ENCODE measurements around the gene ANAPC1. TPM values are rescaled to one million over a fixed set of nuclear protein-coding genes. Genes with fewer than 3 reads are reported as not detected.
"Not testable (repeated sequence)": the region's sequence is repeated elsewhere in the genome, so short reads cannot be mapped to it uniquely, and the experiment has no call there.

ANAPC1 gene
- total RNA-seq, 2 donors from 2014 or later, result 73.3 to 146 TPM

DNA sequence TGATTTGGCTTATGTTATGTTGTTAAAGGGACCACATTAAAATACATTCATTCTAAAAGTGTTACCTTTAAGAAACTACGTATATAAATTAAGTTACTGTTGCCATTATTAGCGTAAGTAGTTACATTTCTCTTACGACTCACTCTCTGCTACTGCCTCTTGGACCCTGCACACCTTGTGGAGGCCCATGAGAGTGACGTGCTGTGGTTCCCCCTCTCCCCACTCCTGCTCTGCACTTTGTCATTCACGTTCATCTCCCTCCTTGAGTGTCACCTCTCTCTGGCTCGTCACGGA lies 13.6 kb upstream of the ANAPC1 start:
- H3K36me3 Mint-ChIP-seq, result no peaks in the 10 kb centered on the region
- H3K4me1 Mint-ChIP-seq (ENCODE audit: low read depth in 2 of 2), result peaks cover 0 to 7% of the 10 kb centered on the region in 2 donors
- DNase-seq (ENCODE audit: low spot score) (no peak), ATAC-seq (peak in 1 of 2 donors; percentile 15)
- no peak overlapping the region for H3K27ac Mint-ChIP-seq
- H3K27me3 Mint-ChIP-seq, result peaks cover 0 to 16% of the 10 kb centered on the region in 2 donors
- no peaks in the 10 kb centered on the region for H3K9me3 Mint-ChIP-seq
- peak overlapping the region; percentile 76 for H3K4me3 Mint-ChIP-seq

DNA sequence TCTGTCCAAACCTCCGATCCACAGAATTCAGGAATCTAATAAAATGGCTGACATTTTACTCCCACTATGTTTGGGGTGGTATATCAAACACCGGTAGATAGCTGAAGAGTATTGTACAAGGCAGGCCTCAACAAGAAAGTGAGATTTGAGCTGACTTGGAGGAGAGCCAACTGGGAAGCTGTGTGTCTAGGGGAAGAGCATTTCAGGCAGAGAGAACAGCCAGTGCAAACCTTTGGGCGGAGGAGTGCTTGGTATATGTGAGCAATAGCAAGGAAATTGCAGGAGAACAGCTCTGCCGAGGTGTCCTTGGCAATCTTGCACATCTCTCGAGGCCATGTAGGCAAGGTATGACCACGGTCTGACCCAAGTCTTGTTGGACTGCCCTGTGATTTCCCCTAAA lies 12.6 kb upstream of the ANAPC1 start:
- Mint-ChIP-seq H3K36me3 (no peaks in the 10 kb centered on the region), H3K4me3 (peak overlapping the region; percentile 31), H3K9me3 (no peaks in the 10 kb centered on the region), H3K4me1 (ENCODE audit: low read depth in 2 of 2) (peaks cover 0 to 7% of the 10 kb centered on the region in 2 donors), H3K27me3 (peaks cover 0 to 16% of the 10 kb centered on the region in 2 donors), H3K27ac (no peak overlapping the region)
- no peak for DNase-seq (ENCODE audit: low spot score)
- no peak for ATAC-seq

DNA sequence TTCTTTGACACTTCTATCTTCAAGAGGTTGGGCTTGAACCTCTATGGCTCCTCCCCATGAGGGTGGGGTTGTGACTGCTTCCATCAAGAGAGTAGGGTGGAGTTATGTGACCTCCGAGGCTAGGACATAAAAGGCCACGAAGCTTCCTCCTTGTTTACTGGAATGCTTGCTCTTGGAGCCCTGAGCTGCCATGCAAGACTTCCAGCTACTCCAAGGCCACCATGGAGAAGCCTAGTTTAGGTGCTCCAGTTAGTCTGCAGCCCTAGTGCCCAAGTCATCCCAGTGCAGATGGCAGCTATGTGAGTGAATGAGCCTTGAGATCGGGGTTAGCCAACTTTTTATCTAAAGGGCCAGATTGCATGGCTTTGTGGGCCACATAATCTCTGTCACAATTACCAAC lies 12.0 kb upstream of the ANAPC1 start:
- H3K4me3 Mint-ChIP-seq, result no peak overlapping the region
- peaks cover 0 to 7% of the 10 kb centered on the region in 2 donors for H3K4me1 Mint-ChIP-seq (ENCODE audit: low read depth in 2 of 2)
- ATAC-seq (no peak), DNase-seq (ENCODE audit: low spot score) (no peak)
- no peaks in the 10 kb centered on the region for H3K36me3 Mint-ChIP-seq
- no peak overlapping the region for H3K27ac Mint-ChIP-seq
- peaks cover 0 to 15% of the 10 kb centered on the region in 2 donors for H3K27me3 Mint-ChIP-seq
- no peaks in the 10 kb centered on the region for H3K9me3 Mint-ChIP-seq

DNA sequence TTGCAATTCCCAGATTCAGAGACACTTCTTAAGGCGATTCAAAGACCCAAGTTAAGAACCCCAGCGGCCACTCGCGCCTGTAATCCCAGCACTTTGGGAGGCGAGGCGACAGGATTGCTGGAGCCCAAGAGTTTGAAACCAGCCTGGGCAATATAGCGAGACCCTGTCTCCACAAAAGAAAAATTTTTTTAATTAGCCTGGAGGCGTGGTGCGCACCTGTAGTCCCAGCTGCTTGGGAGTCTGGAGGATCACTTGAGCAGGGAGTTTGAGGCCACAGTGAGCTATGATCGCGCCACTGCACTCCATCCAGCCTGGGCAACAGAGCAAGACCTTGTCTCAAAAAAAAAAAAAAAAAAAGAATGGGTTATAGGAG lies 585 bp upstream of the ANAPC1 start:
- DNase-seq (ENCODE audit: low spot score) (no peak), ATAC-seq (no peak)
- peak overlapping the region; percentile 80 to 91 for H3K27ac Mint-ChIP-seq
- no peaks in the 10 kb centered on the region for H3K27me3 Mint-ChIP-seq
- no peaks in the 10 kb centered on the region for H3K9me3 Mint-ChIP-seq
- no peaks in the 10 kb centered on the region for H3K36me3 Mint-ChIP-seq
- H3K4me3 Mint-ChIP-seq, result peak overlapping the region; percentile 89
- peaks cover 3 to 9% of the 10 kb centered on the region in 2 donors for H3K4me1 Mint-ChIP-seq (ENCODE audit: low read depth in 2 of 2)

DNA sequence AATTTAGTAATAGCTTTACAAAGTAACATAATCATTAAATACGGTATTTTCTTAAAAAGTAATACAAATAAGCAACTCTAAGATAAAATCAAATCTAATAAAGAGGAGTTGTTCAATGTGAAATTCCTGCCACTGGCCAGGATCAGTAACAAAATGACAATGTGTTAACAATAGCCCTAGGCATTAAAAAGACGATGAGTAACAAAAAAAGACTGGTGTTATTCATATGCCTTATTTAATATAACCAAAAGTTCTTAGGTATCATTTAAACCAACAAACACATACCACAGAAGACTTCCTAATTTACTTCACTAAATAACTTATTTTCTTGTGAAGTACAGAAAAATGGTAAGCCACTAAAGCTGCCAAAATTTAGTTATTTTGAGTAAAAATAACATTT lies 11.2 kb downstream of the ANAPC1 start:
- not testable (repeated sequence) for H3K27me3 Mint-ChIP-seq; H3K9me3 Mint-ChIP-seq; ATAC-seq; H3K27ac Mint-ChIP-seq; H3K4me1 Mint-ChIP-seq (ENCODE audit: low read depth in 2 of 2); DNase-seq (ENCODE audit: low spot score); H3K4me3 Mint-ChIP-seq
- H3K36me3 Mint-ChIP-seq, result peaks cover 34% of the 10 kb centered on the region

DNA sequence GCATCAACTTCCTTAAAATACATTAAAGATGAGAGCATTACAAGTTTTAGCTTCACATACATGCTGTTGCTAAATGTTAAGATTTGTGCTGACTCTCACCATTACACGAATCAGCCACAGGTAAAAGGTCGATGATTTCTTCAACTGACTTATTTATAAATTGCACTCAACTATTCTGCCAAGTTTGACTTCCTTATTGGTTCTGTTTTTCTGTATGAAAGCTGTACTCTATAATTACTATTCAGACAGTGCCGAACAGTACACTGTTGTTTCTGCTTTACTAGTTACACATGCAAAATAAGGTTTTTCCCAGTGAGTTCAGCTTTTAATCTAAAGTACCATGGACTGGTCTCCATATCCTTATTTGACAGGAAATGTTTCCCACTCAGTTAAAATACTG lies 18.9 kb downstream of the ANAPC1 start:
- H3K27ac Mint-ChIP-seq; H3K4me3 Mint-ChIP-seq; H3K9me3 Mint-ChIP-seq; H3K27me3 Mint-ChIP-seq; H3K4me1 Mint-ChIP-seq (ENCODE audit: low read depth in 2 of 2); ATAC-seq; DNase-seq (ENCODE audit: low spot score): not testable (repeated sequence)
- peaks cover 11% of the 10 kb centered on the region for H3K36me3 Mint-ChIP-seq

DNA sequence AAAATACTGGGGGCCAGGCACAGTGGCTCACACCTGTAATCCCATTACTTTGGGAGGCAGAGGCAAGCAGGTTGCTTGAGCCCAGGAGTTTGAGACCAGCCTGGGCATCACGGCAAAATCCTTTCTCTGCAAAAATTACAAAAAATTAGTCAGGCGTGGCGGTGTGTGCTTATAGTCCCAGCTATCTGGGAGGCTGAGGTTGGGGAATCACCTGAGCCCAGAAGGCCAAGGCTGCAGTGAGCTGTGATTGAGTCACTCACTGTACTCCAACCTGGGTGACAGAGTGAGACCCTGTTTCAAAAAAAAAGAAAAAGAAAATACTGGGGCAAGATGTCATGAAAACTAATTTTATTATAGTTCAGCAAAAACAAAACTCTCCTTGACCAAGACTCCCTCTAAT lies 24.0 kb downstream of the ANAPC1 start:
- H3K27me3 Mint-ChIP-seq; H3K4me1 Mint-ChIP-seq (ENCODE audit: low read depth in 2 of 2); H3K9me3 Mint-ChIP-seq; ATAC-seq; DNase-seq (ENCODE audit: low spot score); H3K27ac Mint-ChIP-seq; H3K4me3 Mint-ChIP-seq: not testable (repeated sequence)
- H3K36me3 Mint-ChIP-seq, result peaks cover 13% of the 10 kb centered on the region

DNA sequence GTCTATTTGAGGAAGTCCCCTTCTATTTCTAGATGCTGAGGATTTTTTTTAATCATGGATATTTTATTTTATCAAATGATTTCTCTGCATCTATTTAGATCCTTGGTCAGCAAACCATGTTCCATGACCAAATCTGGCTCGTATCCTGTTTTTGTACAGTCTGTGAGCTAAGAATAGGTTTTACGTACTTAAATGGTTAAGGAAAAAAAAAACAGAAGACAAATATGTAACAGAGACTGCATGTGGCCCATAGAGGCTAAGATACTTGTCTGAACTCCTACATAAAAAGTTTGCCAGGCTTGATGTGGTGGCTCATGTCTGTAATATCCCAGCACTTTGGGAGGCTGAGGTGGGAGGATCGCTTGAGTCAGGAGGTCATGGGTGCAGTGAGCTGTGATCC lies 31.4 kb downstream of the ANAPC1 start:
- H3K4me1 Mint-ChIP-seq (ENCODE audit: low read depth in 2 of 2); H3K27ac Mint-ChIP-seq; H3K27me3 Mint-ChIP-seq; ATAC-seq; DNase-seq (ENCODE audit: low spot score); H3K4me3 Mint-ChIP-seq; H3K9me3 Mint-ChIP-seq: not testable (repeated sequence)
- H3K36me3 Mint-ChIP-seq, result peaks cover 24% of the 10 kb centered on the region

DNA sequence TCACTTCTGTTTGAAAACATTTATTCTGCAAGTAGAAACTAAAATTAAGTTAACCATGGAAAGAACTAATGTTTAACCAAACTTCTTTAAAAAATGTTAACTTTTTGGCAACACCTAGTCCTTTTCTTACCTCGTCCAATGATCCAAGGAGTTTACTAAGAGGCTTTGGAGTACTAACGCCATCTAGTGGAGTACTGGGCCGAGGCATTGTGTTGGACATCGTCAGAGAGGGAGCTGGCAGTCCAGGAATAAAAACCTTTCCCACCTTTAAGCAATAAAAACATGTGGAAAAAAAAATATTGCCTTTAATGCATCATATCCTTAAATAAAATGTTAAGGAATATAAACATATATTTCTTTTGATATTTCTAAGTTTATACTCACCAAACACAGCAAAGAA lies 33.3 kb downstream of the ANAPC1 start:
- not testable (repeated sequence) for H3K4me3 Mint-ChIP-seq; H3K9me3 Mint-ChIP-seq; H3K27me3 Mint-ChIP-seq; ATAC-seq; H3K27ac Mint-ChIP-seq; H3K4me1 Mint-ChIP-seq (ENCODE audit: low read depth in 2 of 2); DNase-seq (ENCODE audit: low spot score)
- peaks cover 24% of the 10 kb centered on the region for H3K36me3 Mint-ChIP-seq

DNA sequence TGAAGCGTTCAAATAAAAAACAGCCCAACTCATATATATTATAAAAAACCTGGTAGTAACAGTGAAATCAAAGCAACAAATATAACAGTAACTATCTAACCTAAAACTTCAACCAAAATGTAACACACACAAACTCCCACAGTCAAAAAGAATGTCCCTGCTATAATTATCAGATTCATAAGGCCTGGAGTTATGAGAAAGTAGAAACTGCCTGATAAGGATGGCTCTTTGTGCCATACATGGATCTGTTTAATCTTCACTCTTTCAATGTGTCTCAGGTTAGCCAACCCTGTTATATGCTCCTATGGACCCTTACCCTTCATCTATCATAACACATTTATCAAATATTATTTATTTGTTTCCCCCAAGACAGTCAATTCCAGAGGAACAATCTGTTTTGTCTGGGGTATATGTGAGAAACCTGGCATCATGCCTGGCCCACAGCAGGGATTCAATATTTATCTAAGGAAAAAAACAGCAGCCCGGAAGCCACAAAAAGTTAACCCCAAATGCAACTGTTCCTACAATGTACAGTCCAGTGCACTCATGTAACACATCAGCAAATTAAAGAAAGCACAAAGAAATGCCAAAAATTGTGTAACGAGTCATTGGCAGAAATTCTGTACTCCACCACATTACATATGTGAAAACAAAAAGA lies 44.2 kb downstream of the ANAPC1 start:
- H3K27me3 Mint-ChIP-seq; H3K9me3 Mint-ChIP-seq; ATAC-seq; H3K36me3 Mint-ChIP-seq; H3K4me3 Mint-ChIP-seq; H3K27ac Mint-ChIP-seq; DNase-seq (ENCODE audit: low spot score); H3K4me1 Mint-ChIP-seq (ENCODE audit: low read depth in 2 of 2): not testable (repeated sequence)

DNA sequence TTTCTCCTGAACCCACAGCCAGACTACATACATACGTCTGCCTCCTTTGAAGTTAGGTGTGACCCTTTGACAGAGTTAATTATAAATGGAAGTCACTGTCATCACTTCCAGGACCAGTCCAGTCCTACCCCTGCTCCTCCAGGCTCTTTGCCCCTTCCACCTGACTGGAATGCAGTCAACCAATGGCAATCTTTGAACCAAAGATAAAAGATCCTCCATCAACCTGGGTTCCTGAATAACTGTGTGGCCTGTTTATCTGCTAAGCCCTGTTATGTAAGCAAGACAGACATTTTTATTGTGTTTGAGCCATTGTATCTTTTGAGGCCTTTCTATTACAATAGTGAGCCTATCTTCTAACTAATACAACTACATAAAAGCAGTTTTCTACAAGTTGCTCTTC lies 45.0 kb downstream of the ANAPC1 start:
- H3K36me3 Mint-ChIP-seq, result peaks cover 11% of the 10 kb centered on the region
- not testable (repeated sequence) for H3K4me1 Mint-ChIP-seq (ENCODE audit: low read depth in 2 of 2); H3K27ac Mint-ChIP-seq; H3K27me3 Mint-ChIP-seq; DNase-seq (ENCODE audit: low spot score); H3K4me3 Mint-ChIP-seq; ATAC-seq; H3K9me3 Mint-ChIP-seq

DNA sequence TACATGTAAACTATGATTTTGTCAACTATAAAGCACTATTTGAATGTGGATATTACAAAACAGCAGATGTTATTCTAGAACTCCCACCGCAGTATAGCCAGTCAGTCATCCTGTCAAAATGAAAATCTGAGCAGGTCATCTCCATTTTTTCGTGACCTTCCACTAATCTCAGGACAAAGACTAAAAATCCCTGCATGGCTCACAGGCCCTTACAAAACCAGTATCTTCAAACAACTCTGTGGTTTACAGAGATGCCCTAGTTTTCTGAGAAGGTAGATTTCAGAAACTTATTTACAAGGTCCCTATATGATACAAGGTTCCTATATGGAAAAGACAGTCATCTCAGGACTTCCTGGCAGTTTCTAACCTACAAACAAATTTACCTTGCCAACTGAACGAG lies 49.8 kb downstream of the ANAPC1 start:
- not testable (repeated sequence) for H3K27me3 Mint-ChIP-seq; H3K27ac Mint-ChIP-seq; H3K9me3 Mint-ChIP-seq; H3K4me1 Mint-ChIP-seq (ENCODE audit: low read depth in 2 of 2); H3K36me3 Mint-ChIP-seq; H3K4me3 Mint-ChIP-seq; DNase-seq (ENCODE audit: low spot score)
- peak in 1 of 2 donors; percentile 73 for ATAC-seq

DNA sequence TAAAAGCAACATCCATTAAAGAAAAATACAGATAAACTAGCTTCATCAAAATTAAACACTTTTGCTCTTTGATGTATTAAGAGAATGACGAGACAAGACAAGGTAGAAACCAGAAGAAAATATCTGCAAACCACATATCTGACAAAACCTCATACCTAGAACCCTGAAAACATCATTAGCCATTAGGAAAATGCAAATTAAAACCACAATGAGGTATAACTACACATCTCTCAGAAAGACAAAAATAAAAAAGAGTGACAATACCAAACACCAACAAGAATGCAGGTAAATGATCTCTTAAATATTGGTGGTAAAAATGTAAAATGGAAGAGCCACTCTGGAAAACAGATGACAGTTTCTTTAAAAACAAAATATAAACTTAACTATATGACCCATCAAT lies 53.5 kb downstream of the ANAPC1 start:
- not testable (repeated sequence) for H3K4me3 Mint-ChIP-seq; DNase-seq (ENCODE audit: low spot score); H3K27me3 Mint-ChIP-seq; ATAC-seq; H3K9me3 Mint-ChIP-seq; H3K4me1 Mint-ChIP-seq (ENCODE audit: low read depth in 2 of 2); H3K27ac Mint-ChIP-seq
- peaks cover 12% of the 10 kb centered on the region for H3K36me3 Mint-ChIP-seq

DNA sequence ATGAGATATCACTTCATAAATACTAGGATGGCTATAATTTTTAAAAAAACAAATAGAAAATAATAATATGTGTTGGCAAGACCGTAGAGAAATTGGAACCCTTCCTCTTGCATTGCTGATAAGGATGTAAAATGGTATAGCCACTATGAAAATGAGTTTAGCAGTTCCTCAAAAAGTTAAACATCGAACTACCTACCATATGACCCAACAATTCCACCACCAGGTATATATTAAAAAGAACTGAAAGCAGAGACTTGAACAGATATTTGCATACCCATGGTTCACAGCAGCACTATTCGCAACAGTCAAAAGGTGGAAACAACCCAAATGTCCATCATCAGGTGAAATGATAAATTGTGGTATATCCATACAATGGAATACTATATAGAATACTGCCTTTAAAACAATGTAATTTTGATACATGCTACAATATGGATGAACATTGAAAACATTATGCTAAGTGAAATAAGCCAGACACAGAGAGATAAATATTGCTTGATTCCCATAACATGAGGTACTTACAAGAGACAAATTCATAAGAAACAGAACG lies 55.7 kb downstream of the ANAPC1 start:
- not testable (repeated sequence) for H3K27me3 Mint-ChIP-seq; H3K4me3 Mint-ChIP-seq; H3K4me1 Mint-ChIP-seq (ENCODE audit: low read depth in 2 of 2); H3K9me3 Mint-ChIP-seq; H3K27ac Mint-ChIP-seq; ATAC-seq; H3K36me3 Mint-ChIP-seq; DNase-seq (ENCODE audit: low spot score)
